ENCODE data around the gene SCGB1C2.
"Not testable (repeated sequence)": the region's sequence is repeated elsewhere in the genome, so short reads cannot be mapped to it uniquely, and the experiment has no call there.

Gene SCGB1C2

GRCh38 chr17:137166-137807 is at the start of gene SCGB1C2:
Gene SCGB1C2 (plus strand): TSS chr17:137569. CDS start chr17:137591, 22 bp downstream.
- DNase-seq: not testable (repeated sequence)

GRCh38 chr17:113111-113510 is 24.3 kb upstream of the SCGB1C2 start:
- DNase-seq: not testable (repeated sequence)

DNA sequence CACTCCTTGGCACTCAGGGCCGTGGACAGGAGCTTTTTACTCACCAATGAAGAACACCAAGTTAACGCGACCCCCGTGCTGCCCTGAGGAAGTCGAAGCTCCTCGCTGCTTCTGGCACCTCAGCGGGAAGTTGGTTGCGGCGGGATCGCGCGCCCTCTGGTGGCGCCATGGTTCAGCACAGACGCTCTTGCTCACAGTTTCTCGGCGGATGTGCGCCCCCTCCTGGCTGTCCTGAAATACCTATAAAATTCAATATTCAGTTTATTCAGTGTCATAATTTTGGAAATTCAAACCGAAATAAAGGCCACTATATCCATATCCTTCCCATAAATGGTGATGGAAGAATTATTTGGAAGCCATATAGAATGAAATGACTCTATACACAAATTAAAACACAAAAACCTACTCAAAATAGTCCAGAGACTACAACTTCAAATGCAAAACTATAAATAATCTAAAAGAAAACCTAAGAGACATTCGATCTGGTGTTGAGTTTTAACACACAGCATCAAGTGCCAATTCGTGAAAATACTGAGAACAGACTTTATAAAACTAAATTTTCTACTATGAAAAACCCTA is 18.9 kb upstream of the SCGB1C2 start:
- DNase-seq: not testable (repeated sequence)

DNA sequence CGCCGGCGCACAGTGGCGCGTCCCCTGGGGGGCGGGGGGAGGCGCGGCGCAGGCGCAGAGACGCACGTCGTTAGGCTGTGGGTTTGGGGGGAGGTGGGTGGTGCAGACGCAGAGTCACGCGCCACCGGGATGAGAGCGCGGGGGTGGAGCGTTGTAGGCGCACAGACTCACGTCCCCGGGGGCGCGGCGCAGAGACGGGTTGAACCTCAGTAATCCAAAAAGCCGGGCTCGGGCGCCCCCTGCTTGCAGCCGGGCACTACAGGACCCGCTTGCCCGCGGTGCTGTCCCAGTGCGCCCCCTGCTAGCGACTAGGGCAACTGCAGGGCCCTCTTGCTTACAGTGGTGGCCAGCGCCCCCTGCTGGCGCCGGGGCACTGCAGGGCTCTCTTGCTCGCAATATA is 3.4 kb upstream of the SCGB1C2 start:
- DNase-seq: not testable (repeated sequence)

DNA sequence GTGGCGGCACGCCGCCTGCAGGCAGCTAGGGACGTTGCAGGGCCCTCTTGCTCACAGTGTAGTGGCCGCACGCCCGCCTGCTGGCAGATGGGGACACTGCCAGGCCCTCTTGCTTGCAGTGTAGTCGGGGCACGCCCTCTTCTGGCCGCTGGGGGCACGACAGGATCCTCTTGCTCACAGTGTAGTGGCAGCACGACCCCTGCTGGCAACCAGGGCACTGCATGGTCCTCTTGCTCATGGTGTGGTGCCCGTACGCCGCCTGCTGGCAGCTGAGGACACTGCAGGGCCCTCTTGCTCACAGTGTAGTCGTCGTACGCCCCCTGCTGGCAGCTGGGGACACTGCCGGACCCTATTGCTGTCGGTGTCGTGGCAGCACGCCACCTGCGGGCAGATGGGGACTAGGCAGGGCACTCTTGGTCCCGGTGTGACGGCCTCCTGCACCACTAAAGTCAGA is 3.0 kb upstream of the SCGB1C2 start:
- not testable (repeated sequence) for DNase-seq

GRCh38 chr17:135022-135421 is 2.3 kb upstream of the SCGB1C2 start:
- not testable (repeated sequence) for DNase-seq

DNA sequence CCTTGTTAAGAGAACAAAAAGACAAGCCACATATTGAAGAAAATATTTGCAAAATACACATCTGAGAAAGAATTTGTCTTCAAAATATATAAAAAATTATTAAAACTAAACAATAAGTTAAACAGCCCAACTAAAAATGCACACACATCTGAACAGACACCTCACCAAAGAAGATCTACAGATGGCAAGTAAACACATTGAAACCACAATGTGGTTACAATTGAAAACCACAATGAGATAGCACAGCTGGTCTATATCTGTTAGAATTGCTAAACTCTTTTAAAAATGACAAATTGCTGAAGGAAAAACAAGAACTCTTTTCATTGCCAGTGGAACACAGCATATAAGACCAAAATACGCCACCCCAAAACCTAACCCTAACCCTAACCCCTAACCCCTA is 1.5 kb upstream of the SCGB1C2 start:
- DNase-seq: not testable (repeated sequence)

DNA sequence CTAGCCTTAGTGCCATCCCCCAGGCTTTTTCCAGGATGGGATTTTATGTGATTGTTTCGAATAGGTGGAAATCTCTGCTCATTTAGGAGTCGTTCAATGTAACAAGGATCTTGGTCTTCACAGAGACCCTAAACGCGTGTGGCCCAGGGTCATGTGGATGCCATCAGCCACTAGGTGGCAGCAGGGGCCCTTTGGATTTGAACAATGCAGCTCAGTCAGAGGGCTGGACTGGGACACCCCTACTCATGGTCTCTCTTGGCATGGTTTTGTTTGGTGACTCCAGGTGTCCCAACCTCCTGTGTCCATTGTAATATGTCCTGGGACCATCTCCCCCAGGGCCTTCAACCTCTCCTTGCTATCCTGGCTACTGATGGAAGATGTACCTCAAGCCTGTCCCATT is 838 bp upstream of the SCGB1C2 start:
- not testable (repeated sequence) for DNase-seq

DNA sequence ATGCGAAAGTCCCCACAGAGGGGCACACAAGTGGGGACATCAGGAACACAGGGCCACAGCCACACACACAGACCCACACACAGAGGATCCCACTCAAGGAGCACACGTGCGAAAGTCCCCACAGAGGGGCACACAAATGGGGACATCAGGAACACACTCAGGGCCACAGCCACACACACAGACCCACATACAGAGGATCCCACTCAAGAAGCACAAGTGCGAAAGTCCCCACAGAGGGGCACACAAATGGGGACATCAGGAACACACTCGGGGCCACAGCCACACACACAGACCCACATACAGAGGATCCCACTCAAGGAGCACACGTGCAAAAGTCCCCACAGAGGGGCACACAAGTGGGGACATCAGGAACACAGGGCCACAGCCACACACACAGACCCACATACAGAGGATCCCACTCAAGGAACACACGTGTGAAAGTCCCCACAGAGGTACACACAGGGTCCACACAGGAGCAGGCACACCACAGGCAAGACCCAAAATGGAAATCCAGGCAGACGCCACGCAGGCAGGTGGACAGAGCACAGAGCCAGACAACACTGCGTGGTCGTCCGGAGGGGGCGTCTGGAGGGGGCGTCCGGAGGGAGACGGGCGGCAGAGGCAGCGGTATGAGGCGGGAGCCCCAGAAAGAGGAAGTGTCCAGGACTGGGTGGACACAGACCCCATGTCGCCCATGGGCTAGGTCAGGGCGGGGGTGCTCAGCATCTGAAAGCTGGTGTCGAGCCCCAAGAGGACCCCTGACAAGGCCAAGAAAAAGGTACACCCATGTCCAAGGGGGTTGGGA is 2.2 kb downstream of the SCGB1C2 start:
- DNase-seq: not testable (repeated sequence)

- no peak for DNase-seq
These were observed 4.8 kb downstream of the SCGB1C2 start for GRCh38 chr17:142102-142661.

DNA sequence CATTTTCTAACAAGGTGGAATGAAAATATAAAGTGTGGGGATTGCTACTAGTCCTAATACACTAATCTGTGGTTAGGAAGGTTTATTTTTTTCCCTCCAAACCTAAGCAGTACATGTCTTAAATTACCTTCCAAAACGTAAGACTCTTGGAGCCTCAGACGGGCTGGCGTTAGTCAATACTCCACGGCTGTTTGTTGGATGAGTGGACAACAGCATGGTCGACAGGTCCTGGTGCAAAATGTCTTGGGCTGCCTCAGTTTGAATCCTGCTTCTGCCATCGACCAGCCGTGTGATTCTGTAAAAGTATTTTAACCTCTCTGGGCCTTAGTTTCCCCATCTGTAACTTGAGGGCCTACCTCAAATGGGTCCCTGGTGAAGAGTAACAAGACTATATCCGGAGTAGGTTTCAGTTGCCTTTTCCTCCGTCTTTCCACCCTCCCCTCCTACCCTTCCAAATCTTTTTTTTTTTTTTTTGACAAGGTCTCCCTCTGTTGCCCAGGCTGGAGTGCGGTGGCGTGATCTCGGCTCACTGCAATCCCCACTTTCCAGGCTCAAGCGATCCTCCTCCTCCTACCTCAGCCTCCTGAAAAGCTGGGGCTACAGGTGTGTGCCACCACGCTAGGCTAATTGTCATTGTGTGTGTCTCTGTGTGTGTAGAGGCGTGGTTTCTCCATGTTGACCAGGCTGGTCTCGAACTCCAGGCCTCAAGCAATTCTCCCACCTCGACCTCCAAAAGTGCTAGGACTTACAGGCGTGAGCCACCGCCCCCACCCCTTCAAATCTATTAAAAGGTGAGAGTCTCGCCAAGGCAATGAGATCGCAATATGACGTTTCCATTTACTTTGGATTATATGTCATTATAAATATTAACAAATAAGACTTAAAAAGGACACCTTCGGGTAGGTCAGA is 5.8 kb downstream of the SCGB1C2 start:
- DNase-seq: no peak

- DNase-seq: peak; percentile 9
These were observed 6.5 kb downstream of the SCGB1C2 start for GRCh38 chr17:143785-144281.

GRCh38 chr17:144936-145670 is 7.7 kb downstream of the SCGB1C2 start:
- no peak for DNase-seq

DNA sequence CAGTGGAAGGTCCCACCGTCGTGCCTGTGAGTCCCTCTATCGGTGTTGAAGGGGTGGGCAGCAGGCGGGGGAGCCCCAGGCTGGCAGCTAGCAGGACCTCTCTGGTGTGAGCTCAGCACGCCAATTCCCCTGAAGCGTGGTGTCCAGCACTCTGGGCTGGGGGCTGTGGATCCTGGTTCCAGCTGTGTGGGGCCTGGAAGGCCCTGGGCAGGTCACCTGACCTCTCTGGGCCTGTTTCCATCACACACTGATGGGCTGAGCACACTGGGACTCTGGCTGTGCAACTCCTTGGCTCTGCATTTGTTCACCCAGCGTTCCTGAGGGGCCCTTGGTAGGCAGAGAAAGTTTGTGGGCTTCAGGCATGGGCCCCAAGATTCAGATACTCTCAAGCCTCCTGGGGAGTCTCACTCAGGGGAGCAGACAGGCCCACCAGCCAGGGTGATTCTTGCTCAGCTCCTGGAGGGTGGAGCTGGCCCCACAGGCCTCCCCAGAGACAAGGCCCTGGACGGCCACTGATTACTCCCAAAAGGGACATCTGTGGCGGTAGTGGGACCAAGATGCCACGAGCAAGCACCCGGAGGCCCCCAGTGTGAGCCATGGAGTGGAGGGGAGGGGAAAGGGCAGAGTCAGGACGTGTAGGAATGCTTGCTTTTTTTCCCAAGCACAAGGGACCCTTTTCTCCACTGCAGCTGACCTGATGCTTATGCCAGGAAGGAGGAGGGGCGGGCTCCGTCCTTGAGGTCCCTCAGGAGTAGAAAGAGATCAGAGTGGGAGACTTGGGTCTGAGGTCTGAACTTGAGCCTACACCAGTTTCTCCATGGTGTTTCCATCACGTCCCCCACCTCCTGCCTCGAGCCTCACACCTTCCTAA is 8.5 kb downstream of the SCGB1C2 start:
- no peak for DNase-seq

DNA sequence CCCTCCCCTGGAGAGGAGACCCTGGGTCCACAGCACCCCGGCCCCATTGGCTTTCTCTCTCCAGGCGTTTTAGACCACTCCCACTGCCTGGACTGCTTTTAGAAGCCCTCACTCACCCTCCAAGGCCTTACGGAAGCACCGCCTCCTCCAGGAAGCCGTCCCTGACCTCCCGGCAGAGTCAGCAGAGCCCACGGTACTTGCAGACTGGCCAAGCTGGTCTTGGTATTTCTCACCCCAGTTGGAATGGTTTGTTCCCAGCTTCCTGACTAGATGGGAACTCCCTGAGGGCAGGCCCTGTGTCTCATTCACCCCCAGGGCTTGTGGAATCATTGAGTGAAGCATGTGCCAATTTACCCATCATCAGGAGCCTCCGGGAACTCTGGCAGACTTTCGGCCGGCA is 9.2 kb downstream of the SCGB1C2 start:
- no peak for DNase-seq

- DNase-seq: no peak
These were observed 9.8 kb downstream of the SCGB1C2 start for GRCh38 chr17:146983-147761.

- no peak for DNase-seq
These were observed 10.7 kb downstream of the SCGB1C2 start for GRCh38 chr17:147796-148740.

- no peak for DNase-seq
These were observed 11.4 kb downstream of the SCGB1C2 start for GRCh38 chr17:148757-149156.
